HG03521 (cell line): ENCODE measurements around the gene WNT9A.

Source experiments
- ATAC-seq: cut with Tn5 transposase; IDR thresholded peaks from one replicate; pipeline ENCODE4 v1.9.1; 2021; ENCODE audit warnings: mild to moderate bottlenecking, moderate library complexity; ENCODE audit not compliant: unreplicated experiment

WNT9A gene

DNA sequence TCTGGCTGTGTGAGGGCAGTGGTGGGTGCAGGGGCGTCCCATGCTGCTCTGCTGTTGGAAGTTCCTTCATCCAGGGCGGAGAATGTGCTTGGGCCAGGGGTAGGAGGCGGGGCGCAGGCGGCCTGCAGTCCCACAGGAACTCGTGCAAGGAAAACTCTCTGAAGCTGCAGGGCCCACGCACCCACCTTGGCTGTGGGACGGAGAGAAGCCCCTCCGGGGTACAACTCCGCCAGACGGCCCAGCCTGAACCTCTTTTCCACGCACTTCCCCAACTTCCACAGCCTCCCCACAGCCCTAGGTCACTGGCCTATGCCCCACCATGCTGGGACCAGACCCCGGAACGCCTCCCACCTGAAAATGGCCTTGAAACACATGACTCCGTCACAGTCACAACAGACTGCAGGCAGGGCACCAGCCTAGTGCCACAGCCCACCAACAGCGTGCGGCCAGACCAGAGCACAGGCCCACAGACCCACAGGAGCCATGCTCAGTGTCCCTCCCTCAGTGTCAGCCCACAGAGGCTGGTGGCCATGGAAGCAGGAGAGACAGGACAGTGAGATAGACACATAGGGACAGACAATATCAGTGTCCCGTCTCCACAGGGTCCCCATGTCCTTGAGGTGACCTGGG lies 47.8 kb downstream of the WNT9A start:
- no peak for ATAC-seq

DNA sequence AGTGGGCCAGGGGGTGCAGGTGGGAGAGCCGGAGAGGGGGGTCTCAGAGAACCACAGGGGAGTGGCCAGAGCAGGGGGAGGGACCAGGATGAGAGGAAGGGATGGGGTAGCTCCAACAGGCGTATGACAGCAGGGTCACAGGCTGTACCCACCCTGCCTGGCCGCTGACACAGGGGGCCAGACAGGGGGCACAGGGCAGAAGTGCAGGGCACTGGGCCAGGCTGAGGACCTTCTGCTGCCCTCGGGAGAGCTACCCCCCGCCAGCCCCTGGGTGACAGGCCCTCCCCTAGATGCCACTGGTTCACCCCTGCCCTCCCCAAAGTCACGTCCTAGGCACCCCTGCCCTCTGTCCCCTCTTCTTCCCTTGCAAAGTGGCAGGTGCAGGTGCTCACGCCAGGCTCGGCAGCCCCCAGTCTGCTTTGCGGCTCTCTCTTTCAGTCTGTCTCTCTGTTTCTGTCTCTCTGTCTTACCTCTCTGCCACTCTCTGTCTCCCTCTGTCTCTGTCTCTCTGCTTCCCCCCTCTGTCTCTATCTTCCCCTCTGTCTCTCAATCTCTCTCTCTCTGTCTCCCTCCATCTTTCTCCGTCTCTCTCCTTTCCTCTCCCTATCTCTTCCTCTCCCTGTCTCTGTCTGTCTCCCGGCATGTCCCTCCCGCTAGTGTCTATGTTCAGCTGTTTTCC lies 48.5 kb downstream of the WNT9A start:
- no peak for ATAC-seq

DNA sequence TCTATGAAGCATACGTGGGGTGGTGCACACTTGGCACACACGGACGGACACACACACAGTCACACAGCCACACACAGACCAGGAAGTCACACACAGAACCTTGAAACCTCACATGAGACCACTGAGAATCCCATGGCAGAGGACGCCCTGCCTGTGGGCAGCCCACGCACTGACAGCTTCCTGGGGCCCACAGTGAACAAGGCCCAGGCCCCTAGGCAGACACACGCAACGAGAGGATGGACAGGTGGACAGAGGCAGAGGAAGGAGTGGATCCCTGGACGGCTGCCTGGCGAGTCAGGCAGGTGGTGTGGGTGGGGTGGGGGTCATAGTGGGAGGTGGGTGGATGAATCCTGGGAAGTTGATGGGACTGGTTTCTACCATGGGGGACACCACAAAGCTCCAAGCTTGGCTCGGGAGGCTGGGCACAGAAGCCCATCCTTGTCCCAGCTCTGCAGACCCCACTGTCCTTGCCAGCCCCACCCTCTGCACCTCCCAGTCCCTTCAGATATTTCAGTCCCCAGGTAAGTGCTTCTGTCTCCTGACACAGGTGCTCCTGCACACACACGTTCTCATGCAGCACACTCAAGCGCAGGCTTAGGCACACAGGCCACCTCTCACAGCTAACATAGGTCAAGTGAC lies 49.1 kb downstream of the WNT9A start:
- ATAC-seq, result no peak

DNA sequence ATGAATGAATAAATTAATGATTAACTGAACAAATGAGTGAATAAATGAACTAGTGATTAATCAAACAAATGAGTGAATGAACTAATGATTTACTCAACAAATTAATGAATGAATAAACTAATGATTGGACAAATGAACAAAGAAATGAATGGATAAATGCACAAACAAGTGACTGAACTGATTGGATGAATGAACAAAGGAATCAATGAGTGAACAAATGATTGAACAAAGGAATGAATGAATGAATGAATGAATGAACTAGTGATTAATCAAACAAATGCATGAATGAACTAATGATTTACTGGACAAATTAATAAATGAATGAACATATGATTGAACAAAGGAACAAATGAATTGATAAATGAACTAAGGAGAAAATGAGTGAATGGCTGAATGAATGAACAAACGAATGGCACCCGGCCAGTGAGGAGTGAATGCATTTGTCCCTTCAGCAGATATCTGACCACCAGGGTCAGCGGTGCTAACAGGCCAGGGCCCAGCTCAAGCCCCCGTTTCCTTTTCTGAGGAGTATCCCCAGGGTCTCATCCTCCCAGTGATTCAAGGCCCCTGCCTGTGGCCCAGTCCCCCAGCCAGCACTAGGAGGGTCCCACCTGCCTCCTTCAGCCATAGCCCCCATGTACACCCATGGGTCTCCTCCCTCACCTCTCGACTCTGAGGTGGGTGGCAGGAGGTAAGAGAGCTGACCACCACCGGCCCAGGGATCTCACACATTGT lies 49.9 kb downstream of the WNT9A start:
- ATAC-seq, result no peak

DNA sequence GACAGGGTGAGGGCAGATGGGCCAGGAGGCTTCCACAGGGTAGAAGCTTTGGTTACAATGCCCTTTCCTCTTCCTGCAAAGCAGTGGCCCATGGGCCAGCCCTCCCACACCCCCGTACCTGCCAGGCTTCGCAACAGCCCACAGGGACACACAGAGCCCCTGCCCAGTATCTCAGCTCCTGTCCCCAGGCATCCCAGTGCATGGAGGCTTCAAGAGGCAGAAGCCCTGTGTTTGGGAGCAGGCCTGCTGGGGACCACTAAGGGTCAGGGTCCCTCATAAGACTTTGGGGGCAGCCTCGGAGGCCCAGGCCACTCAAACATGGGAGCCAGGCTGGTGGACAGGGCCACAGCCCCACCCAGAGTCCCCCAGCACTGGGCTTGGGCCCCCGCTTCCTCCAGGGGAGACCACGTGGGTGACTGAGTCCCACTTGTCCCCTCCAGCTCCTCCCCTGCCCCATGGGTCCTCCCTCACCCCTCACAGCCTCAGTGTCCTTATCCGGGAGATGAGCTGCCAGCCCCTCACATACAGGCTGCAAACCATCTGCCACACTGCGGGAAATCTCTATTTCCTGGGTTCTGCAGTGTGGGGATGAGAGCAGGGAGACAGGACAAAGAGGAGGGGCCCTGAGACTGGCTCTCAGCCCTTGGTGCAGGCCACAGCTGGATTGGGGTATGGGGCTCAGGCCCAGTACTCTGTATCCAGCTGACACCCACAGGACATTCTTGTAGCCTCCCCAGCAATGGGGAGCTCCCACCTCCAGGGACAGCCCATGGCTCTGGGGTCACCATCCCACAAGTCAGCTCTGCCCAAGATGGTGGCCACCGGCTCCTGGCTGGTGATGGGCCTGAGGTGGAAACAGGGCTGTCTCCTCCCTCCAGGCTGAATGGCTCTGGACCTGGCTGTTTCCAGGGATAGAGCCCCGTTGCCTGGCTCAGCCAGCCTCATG lies 50.7 kb downstream of the WNT9A start:
- no peak for ATAC-seq

DNA sequence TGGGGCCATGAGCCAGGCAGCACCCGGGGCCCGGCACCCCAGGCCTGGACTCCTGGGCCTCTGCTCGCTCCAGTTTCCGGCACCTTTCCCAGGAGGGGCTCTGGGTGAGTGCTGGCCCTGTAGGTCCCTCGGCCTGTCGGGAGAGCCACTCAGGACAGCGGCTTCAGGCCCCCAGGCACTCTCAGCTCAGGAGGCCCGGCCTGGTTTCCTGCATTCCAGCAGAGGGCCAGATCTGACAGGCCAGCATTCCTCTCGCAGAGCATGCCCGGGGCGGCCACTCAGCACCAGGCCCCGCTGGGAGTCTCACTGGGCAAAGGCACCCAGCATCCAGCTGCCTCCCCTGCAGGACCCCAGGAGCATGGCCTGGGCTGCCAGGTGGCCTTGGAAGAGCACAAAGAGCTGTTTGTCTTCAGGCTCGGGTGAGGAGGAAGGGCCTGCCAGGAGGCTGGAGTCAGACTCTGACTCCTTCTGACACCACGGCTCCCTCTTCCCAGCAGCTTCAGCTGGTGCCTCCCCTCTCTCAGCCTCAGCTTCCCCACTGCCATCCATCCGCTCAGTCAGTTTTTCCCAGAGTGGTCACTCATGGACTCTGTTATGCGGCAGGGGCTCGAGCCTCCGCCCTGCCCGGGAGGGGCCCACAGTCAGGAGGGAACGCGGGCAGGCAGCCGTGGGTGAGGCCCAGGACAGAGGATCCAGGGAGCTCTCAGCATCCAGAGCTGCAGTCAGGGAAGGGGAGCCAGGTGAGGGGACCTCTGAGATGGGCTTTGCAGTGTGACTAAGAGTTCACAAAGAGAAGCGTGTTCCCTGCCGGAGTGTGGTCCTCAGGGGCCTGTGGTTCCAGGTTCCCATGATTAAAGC lies 51.7 kb downstream of the WNT9A start:
- ATAC-seq, result no peak

DNA sequence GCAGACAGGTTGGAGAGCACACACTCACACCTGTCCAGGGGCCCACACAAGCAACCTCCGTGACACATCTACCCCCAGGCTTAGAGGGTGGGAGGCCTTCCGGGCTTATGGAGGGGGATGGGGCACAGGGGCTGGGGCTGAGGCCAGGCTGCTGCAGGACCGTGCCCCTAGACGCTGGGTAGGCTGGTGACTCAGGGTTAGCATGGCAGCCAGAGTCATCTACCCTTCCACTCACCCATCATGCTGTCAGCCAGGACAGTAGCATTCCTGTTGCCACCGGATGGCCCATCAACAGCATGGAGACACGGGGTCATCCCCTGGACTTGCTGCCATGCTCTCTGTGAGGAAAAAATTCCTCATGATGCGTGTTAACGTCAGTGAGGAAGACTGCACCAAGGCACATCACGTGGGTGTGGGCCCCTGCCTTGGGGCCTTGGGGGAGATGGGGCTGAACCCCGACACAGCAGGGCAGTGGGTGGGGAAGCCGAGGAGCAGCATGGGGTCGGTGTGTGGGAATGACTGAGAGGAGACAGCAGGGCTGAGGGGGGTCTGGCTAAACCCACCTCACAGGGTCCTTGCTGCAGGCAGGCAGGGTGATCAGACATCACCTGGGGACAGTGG lies 52.8 kb downstream of the WNT9A start:
- ATAC-seq, result no peak

DNA sequence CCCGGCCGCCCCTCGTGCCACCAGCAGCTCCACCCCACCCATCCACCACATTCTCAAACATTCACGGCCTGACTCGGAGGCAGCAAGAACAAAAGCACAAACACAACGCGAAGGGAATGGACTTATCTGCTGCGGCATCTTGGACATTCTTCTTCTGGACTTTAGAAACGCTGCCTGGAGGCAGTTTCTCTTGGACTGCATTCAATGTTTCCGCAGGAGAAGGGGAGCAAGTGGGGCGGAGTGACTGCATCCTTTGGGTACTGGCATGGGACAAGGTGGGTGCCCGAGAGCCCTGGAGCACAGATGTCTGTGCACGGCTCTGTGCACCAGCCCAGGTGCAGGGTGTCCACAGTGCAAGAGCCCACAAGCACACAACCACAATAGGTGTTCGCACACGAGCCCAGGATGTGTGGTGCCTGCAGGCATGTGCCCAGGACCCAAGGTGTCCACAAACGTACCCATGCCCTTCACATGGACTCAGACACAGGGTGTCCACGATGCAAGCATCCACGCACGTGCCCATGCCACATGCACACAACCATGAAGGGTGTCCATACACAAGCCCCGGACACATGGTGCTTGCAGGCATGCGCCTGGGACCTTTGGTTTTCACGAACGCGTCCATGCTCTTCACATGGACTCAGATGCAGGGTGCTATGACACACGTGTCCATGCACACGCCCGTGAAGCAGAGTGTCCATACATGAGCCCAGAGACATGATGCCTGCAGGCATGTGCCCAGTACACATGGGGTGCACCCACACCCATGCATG lies 53.6 kb downstream of the WNT9A start:
- no peak for ATAC-seq

DNA sequence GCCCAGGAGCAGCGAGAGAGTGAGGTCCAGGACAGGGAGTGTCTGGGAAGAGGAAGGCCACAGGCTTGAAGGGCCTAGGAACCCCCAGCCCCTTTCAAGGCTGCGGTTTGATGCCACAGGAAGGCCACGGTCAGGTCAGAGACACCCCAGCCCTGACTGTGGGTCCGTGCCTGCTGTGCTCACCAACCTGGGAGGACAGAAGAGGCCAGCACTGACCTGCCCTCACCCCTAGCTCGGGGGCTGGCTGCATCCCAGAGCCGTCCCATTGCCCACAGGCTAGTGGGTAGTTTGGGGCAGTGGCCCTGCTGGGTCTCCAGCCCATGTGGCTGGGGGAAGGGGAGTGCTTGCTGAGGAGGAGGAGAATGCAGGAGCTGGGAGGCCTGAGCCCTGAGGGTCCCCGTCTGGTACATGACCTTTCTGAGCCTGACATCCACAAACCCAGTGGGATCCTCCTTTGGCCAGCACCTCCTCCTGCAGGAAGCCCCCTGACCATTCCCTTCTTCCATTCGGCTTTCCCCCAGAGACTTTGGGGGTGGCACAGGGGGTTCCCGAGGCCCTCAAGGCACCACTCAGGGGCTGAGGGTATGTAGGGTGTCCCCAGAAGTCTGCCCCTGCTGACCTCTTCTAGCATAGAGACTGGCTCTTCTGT lies 54.3 kb downstream of the WNT9A start:
- ATAC-seq, result no peak

DNA sequence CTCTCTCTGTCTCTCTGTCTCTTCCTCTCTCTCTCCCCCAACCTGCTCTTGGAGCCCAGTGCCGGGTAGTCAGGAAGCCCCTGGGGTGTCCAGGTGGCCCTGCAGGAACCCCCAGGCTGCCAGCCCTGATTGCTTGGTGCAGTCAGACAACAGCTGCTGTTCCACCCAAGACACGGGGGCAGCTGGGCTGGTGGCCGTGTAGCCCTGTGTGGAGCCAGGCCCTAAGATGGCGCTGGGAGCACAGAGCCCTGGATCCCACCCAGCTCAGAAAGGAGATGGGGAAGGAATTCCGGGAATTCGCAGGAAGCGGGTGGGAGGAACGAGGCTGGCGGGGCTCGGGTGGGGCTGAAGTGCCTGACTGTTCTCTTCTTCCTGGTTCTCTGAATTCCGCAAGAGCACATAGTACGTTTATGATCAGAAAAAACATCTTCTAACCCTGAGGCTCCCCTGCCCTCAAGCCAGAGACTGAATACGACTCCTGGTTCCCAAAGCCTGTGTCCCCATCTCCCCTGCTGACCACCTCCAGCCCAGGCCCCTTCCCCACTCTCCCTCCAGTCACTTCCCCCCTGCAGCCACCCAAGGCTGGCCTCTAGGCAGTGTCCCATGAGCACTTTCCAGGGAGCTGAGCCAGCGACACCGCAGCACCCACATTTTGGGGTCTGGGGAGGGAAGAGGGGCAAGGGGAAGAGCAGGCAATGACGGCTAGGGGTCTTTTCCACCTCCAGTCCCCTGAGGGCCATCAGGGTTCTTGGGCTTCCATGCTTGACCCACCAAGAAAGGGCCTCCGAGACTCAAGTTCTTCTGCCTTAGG lies 55.0 kb downstream of the WNT9A start:
- ATAC-seq, result no peak

DNA sequence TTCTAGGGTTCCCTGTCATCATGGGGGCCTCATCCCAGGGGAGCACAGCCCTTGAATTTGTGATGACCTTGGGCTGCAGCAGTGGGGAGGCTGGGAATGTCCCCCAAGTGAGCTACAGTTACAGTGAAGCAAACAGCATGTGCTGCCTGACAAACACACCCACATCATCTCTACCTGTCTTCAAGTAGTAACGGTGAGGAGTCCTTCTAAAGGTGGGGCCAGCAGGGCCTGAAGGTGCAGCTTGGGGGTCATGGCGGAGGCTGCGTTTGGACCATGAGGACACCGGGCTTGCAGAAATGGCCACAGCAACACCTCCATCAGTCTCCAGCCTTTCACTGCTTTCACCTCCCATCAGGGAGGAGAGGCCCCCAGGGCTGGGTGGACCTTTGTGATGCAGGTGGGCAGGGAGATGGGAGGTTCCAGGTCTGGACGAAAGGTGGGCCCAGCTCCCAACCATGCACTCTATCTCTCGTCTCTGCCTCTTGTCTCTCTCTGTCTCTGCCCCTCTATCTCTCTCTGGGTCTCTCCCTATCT lies 55.7 kb downstream of the WNT9A start:
- no peak for ATAC-seq

DNA sequence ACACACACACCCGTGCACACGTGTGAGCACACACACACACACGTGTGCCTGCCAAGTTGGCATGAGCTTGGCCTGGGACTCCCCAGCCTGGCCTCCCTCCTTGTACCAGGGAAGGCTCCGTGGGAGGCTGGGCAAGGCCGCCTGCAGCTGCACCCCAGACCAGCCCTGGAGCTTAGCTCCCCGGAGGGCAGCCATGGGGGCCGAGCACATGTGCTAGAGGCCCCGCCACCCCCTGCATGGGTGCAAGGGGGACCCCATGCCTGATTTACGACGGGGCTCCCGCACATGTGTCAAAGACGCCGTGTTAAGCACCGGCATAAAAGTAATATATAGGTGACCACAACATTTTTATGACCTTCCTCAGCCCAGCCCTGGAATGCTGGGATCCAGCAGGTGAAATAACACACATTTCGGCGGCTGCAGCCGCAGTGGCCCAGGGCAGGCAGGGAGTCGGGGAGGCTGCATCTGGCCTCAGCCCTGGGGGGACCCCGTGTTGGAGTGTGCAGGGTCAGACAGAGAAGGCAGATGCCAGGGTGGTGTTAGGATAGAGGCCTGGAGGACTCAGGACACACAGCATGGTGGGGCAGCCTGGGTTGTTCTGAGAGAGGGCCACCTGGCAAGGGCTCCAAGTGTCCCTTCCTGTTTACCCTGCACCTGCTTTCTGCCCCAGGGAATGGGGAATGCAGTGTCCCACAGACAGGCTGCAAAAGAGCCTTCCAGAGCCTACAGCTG lies 56.3 kb downstream of the WNT9A start:
- no peak for ATAC-seq

DNA sequence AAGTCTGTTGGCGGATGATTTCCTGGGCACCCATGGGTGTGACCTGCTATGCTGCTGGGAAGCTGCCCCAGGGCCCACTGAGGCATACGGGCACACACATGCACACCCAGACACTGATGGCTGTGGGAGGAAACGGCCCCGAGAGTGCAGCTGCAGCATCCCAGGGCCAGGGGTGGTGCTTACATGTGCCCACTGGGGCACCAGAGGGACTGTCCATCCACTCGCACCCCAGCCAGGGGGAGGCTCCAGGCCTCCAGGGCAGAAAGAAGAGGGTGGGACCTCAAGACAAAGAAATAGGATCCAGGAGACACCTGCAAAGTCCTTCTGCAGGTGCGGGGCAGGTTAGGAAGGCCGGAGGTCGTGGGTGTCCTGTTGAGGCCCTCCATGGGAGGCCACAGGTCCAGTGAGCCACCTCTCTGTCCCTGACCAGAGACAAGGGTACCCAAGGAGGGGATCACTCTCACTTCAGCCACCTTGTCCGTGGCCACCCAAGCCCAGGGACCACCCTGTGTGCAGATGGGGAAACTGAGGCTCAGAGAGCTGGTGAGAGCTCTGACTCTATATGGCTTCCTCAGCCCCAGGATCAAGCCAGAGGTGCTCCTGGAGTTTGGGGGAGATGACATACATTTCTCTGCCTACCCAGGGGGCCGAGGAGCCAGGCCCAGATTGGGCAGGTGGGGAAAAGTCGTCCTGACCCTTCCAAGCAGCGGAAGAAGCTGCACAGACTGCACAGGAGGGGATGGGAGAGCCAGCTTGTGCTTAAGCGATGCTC lies 57.1 kb downstream of the WNT9A start:
- ATAC-seq, result no peak

DNA sequence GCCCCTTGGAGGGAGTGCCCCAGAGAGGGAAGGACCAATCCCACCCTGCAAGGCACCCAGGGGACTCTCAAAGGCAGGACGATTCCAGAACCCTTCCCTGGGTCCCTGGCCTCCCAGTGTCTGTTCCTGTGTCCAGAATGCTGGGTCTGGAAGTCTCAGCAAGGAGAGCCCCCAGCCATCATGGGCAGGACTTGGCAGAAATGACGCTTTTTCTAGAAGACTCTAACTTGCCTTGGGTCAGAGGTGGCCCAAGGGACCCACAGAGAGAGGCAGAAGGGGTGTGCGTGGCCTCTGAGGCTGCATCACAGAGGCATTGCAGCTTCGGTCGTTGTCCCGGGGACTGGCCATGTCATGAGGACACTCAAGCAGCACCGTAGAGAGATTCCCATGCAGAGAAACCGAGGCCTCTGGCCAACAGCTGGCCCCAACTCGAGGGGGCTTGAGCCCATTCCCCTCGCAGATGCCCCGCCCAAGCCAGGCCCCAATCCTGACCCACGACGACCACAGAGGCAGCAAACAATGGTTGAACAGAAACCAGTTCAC lies 57.8 kb downstream of the WNT9A start:
- no peak for ATAC-seq
